Suppressor macrophage (primary cell): ENCODE results near the gene ARID1B.
A peak's percentile ranks its signal among the peaks of the same experiment; 100 is the strongest.

ENCODE experiments used
- DNase-seq, 4 experiments: peaks; one replicate each; pipeline ENCODE4 v3.0.0-alpha.2; 2020 to 2022

Gene ARID1B

GRCh38 chr6:156879186-156879585 lies 102.0 kb downstream of the ARID1B start:
- DNase-seq, result no peak

- no peak for DNase-seq
Observed at GRCh38 chr6:156879591-156879990, 102.4 kb downstream of the ARID1B start.

- DNase-seq, result no peak
Observed at GRCh38 chr6:156880913-156881312, 103.7 kb downstream of the ARID1B start.

- DNase-seq, result no peak
Observed at GRCh38 chr6:156881687-156882629, 104.8 kb downstream of the ARID1B start.

- peak; percentile 74 to 89 (median 84) for DNase-seq
Observed at GRCh38 chr6:156883497-156884252, 106.5 kb downstream of the ARID1B start.

- DNase-seq, result no peak
Observed at GRCh38 chr6:156884306-156884705, 107.1 kb downstream of the ARID1B start.

GRCh38 chr6:156885562-156885961 lies 108.4 kb downstream of the ARID1B start:
- DNase-seq, result peak in 3 of 4 experiments; percentile 14 to 48 (median 43)

GRCh38 chr6:156886409-156886808 lies 109.2 kb downstream of the ARID1B start:
- peak; percentile 52 to 77 (median 74) for DNase-seq

- DNase-seq, result no peak
Observed at GRCh38 chr6:156887623-156888269, 110.6 kb downstream of the ARID1B start.

- DNase-seq, result no peak
Observed at GRCh38 chr6:156889469-156889868, 112.3 kb downstream of the ARID1B start.

- no peak for DNase-seq
Observed at GRCh38 chr6:156889986-156890385, 112.8 kb downstream of the ARID1B start.

- no peak for DNase-seq
Observed at GRCh38 chr6:156890627-156891314, 113.6 kb downstream of the ARID1B start.

GRCh38 chr6:156897907-156898531 lies 120.8 kb downstream of the ARID1B start:
- DNase-seq, result no peak

GRCh38 chr6:156899071-156899470 lies 121.9 kb downstream of the ARID1B start:
- no peak for DNase-seq

- DNase-seq, result no peak
Observed at GRCh38 chr6:156899532-156900135, 122.5 kb downstream of the ARID1B start.

GRCh38 chr6:156900292-156900691 lies 123.1 kb downstream of the ARID1B start:
- DNase-seq, result no peak

GRCh38 chr6:156901309-156902019 lies 124.3 kb downstream of the ARID1B start:
- no peak for DNase-seq

- DNase-seq, result no peak
Observed at GRCh38 chr6:156902782-156903181, 125.6 kb downstream of the ARID1B start.

GRCh38 chr6:156904176-156904967 lies 127.2 kb downstream of the ARID1B start:
- no peak for DNase-seq

GRCh38 chr6:156905801-156906200 lies 128.6 kb downstream of the ARID1B start:
- no peak for DNase-seq
